GM06990 (cell line): ENCODE measurements around the gene PID1.

ENCODE experiments used
- DNase-seq: peaks from one replicate; pipeline ENCODE4 v3.0.0-alpha.2; 2011; ENCODE audit not compliant: insufficient read length; ENCODE audit errors: extremely low read depth
- H3K27me3 ChIP-seq: replicated peaks from 2 replicates; pipeline ENCODE4 v1.6.0; 2011; ENCODE audit warnings: low read length; ENCODE audit not compliant: control insufficient read depth, insufficient read depth
- H3K36me3 ChIP-seq: 2 replicates; pipeline ENCODE4 v1.5.1; 2011; ENCODE audit warnings: low read length; ENCODE audit not compliant: control insufficient read depth, insufficient read depth
- H3K4me3 ChIP-seq: replicated peaks from 2 replicates; pipeline ENCODE4 v1.5.1; 2011; ENCODE audit warnings: low read depth, mild to moderate bottlenecking, control low read depth, low read length
- TF ChIP-seq, protein P1 (sequence below): IDR thresholded peaks from 2 replicates; pipeline ENCODE4 v1.5.1; 2011; ENCODE audit warnings: low read length, control low read depth, mild to moderate bottlenecking, inconsistent platforms; ENCODE audit not compliant: insufficient read depth, poor library complexity, severe bottlenecking

The PID1 gene

GRCh38 chr2:228988786-228989185 lies 282.3 kb downstream of the PID1 start:
- TF ChIP-seq, protein P1, sequence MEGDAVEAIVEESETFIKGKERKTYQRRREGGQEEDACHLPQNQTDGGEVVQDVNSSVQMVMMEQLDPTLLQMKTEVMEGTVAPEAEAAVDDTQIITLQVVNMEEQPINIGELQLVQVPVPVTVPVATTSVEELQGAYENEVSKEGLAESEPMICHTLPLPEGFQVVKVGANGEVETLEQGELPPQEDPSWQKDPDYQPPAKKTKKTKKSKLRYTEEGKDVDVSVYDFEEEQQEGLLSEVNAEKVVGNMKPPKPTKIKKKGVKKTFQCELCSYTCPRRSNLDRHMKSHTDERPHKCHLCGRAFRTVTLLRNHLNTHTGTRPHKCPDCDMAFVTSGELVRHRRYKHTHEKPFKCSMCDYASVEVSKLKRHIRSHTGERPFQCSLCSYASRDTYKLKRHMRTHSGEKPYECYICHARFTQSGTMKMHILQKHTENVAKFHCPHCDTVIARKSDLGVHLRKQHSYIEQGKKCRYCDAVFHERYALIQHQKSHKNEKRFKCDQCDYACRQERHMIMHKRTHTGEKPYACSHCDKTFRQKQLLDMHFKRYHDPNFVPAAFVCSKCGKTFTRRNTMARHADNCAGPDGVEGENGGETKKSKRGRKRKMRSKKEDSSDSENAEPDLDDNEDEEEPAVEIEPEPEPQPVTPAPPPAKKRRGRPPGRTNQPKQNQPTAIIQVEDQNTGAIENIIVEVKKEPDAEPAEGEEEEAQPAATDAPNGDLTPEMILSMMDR: no peak
- Histone ChIP-seq H3K4me3 (no peak overlapping the region), H3K36me3 (no peaks in the 10 kb centered on the region), H3K27me3 (no peaks in the 10 kb centered on the region)
- DNase-seq: no peak

- TF ChIP-seq, protein P1: no peak
- no peaks in the 10 kb centered on the region for H3K27me3 ChIP-seq
- no peak overlapping the region for H3K4me3 ChIP-seq
- H3K36me3 ChIP-seq: no peaks in the 10 kb centered on the region
- DNase-seq: no peak
Measured at GRCh38 chr2:228987441-228988155, 283.5 kb downstream of the PID1 start.

GRCh38 chr2:228986961-228987360 lies 284.1 kb downstream of the PID1 start:
- Histone ChIP-seq H3K4me3 (no peak overlapping the region), H3K27me3 (no peaks in the 10 kb centered on the region), H3K36me3 (no peaks in the 10 kb centered on the region)
- DNase-seq: no peak
- TF ChIP-seq, protein P1: no peak

DNA sequence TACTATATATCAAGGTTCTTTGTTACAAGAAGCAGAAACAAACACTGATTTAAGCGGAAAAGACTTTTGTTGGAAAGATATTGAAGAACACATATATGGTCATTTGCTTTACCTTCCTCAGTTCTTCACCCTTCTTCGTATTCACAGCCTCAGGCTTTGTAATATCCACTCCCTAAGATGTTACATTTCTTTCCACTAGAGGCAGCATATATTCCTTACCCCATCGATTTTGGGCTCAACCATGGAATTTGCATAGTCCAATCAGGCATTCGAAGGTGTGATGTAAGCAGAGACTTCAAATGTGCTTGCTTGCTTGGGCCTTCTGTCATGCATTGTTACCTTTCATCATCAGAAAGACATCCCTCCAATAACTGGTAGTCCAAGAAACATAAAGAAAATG lies 287.4 kb downstream of the PID1 start:
- DNase-seq: no peak
- H3K27me3 ChIP-seq: no peaks in the 10 kb centered on the region
- no peaks in the 10 kb centered on the region for H3K36me3 ChIP-seq
- TF ChIP-seq, protein P1: no peak
- H3K4me3 ChIP-seq: no peak overlapping the region

DNA sequence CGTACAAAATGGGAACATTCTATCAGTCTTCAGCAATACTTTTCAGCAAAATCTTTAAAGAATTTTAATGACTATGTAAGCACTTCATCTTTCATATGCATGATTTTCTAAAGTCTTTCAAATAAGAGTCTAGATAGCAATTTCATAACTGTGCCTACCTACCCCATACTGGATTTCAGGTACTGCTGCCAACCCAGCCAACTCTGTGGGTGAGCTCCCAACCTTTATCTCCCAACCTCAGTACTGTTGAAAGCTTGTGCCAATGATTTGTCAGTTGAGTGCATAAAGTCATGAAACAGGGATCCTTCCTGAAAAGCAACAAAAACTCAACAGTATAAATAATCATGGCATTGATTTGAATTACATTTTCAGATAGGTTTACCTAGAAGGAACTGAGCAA lies 296.9 kb downstream of the PID1 start:
- no peaks in the 10 kb centered on the region for H3K27me3 ChIP-seq
- no peak for DNase-seq
- H3K36me3 ChIP-seq: no peaks in the 10 kb centered on the region
- no peak overlapping the region for H3K4me3 ChIP-seq
- TF ChIP-seq, protein P1: no peak
